ENCODE measurements around the gene ACADS. TPM values are rescaled to one million over a fixed set of nuclear protein-coding genes. Genes with fewer than 3 reads are reported as not detected.

Gene ACADS
- total RNA-seq, 2 donors from 2014 or later: 9.1 to 10.8 TPM

GRCh38 chr12:120775862-120776552 lies 50.4 kb downstream of the ACADS start:
- ATAC-seq (no peak), DNase-seq (no peak)
- Mint-ChIP-seq H3K36me3 (ENCODE audit: low read depth) (peaks cover 13% of the 10 kb centered on the region), H3K4me3 (no peak overlapping the region), H3K27me3 (no peaks in the 10 kb centered on the region), H3K27ac (peak overlapping the region; percentile 51), H3K4me1 (peaks cover 15% of the 10 kb centered on the region)
- no peaks in the 10 kb centered on the region for H3K9me3 ChIP-seq (ENCODE audit: control insufficient read depth, low read length, poor library complexity, severe bottlenecking)

- ATAC-seq (peak; percentile 36), DNase-seq (no peak)
- Mint-ChIP-seq H3K27ac (peak overlapping the region; percentile 71), H3K4me1 (peaks cover 20% of the 10 kb centered on the region), H3K4me3 (no peak overlapping the region), H3K27me3 (no peaks in the 10 kb centered on the region), H3K36me3 (ENCODE audit: low read depth) (peaks cover under 1% of the 10 kb centered on the region)
- H3K9me3 ChIP-seq (ENCODE audit: control insufficient read depth, low read length, poor library complexity, severe bottlenecking): no peaks in the 10 kb centered on the region
These were observed 57.6 kb downstream of the ACADS start for GRCh38 chr12:120783197-120783596.

DNA sequence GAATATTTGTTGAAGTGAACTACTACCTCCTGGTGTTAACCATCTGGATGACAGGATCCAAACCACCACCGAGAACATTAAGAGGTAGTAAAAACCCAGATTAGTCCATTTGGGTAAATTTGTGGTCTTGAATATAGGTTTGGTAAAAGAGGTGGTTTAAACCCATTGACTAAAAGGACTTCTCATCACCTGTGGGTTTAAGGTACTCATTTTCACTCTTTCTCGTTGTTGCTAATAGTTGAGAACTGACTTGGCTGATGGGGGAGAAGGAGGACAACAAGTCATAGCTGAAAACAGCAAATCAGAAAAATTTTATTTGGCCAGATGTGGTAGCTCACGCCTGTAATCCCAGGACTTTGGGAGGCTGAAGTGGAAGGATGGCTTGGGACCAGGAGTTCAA lies 59.2 kb downstream of the ACADS start:
- Mint-ChIP-seq H3K27me3 (no peaks in the 10 kb centered on the region), H3K4me3 (no peak overlapping the region), H3K27ac (peak overlapping the region; percentile 71), H3K36me3 (ENCODE audit: low read depth) (peaks cover 6% of the 10 kb centered on the region), H3K4me1 (peaks cover 27% of the 10 kb centered on the region)
- DNase-seq (no peak), ATAC-seq (no peak)
- H3K9me3 ChIP-seq (ENCODE audit: control insufficient read depth, low read length, poor library complexity, severe bottlenecking): no peaks in the 10 kb centered on the region

GRCh38 chr12:120787889-120788288 lies 62.3 kb downstream of the ACADS start:
- no peak for ATAC-seq
- H3K9me3 ChIP-seq (ENCODE audit: control insufficient read depth, low read length, poor library complexity, severe bottlenecking): no peaks in the 10 kb centered on the region
- peaks cover 9% of the 10 kb centered on the region for H3K36me3 Mint-ChIP-seq (ENCODE audit: low read depth)
- H3K4me1 Mint-ChIP-seq: peaks cover 34% of the 10 kb centered on the region
- H3K27ac Mint-ChIP-seq: peak overlapping the region; percentile 53
- no peak overlapping the region for H3K4me3 Mint-ChIP-seq
- no peaks in the 10 kb centered on the region for H3K27me3 Mint-ChIP-seq
- DNase-seq: no peak

Other genes with a start within 250 kb of the ACADS start
- gene DYNLL1, start 229.7 kb upstream of the ACADS start, total RNA-seq: 10 to 100 TPM; 70.2 to 72.2 TPM
- gene COQ5, start 196.7 kb upstream of the ACADS start, total RNA-seq: 10 to 100 TPM; 11.7 to 11.8 TPM
- 100 to 1,000 TPM; 372 to 430 TPM for gene RNF10, start 191.5 kb upstream of the ACADS start, total RNA-seq
- gene POP5, start 144.4 kb upstream of the ACADS start, total RNA-seq: 10 to 100 TPM; 26.8 to 28.7 TPM
- gene CABP1, start 85.2 kb upstream of the ACADS start, total RNA-seq: not detected
- gene MLEC, start 38.7 kb upstream of the ACADS start, total RNA-seq: 10 to 100 TPM; 21.8 to 31.0 TPM
- gene UNC119B, start 15.4 kb upstream of the ACADS start, total RNA-seq: 10 to 100 TPM; 15.2 to 16.2 TPM
- gene SPPL3, start 178.5 kb downstream of the ACADS start, total RNA-seq: 10 to 100 TPM; 44.6 to 60.7 TPM

All from T-helper 17 cell (primary cell).